ENCODE results near the gene IFITM1. TPM values are rescaled to one million over a fixed set of nuclear protein-coding genes. Genes with fewer than 3 reads are reported as not detected.

The IFITM1 gene
- total RNA-seq, 6 experiments from 2014 or later: 15.7 to 159 (median 72.5) TPM

- no peaks in the 10 kb centered on the region for H3K36me3 ChIP-seq
- TF ChIP-seq POLR2A (IDR thresholded peaks at IDR 0.05): no peak
- TF ChIP-seq CTCF (IDR thresholded peaks at IDR 0.05): no peak
- 88% methylated on average over 6 of the region's 6 CpGs for WGBS (ENCODE audit: insufficient coverage, low coverage, low lambda C conversion rate, missing lambda C conversion rate)
- H3K9me3 ChIP-seq: no peaks in the 10 kb centered on the region
- no peaks in the 10 kb centered on the region for H3K4me1 ChIP-seq
- H3K27ac ChIP-seq: no peak overlapping the region
- intact Hi-C loops (cut with DNase I): no loop called here
- no peak overlapping the region for H3K4me3 ChIP-seq
- no peaks in the 10 kb centered on the region for H3K27me3 ChIP-seq
- ATAC-seq: no peak
- no peak for DNase-seq
These were observed 41.0 kb upstream of the IFITM1 start for GRCh38 chr11:272931-273198.

- ATAC-seq (no peak), DNase-seq (no peak)
- peaks cover 0 to 14% (median 4%) of the 10 kb centered on the region in 4 donors for H3K4me1 ChIP-seq
- no peak overlapping the region for H3K27ac ChIP-seq
- intact Hi-C loops (cut with DNase I): no loop called here
- no peaks in the 10 kb centered on the region for H3K27me3 ChIP-seq
- H3K36me3 ChIP-seq: no peaks in the 10 kb centered on the region
- TF ChIP-seq CTCF (IDR thresholded peaks at IDR 0.05) (no peak), POLR2A (IDR thresholded peaks at IDR 0.05) (no peak)
- H3K4me3 ChIP-seq: no peak overlapping the region
- no peaks in the 10 kb centered on the region for H3K9me3 ChIP-seq
These were observed 37.6 kb upstream of the IFITM1 start for GRCh38 chr11:276219-276618.

- no peaks in the 10 kb centered on the region for H3K9me3 ChIP-seq
- no peaks in the 10 kb centered on the region for H3K27me3 ChIP-seq
- peak within 1 kb of the TSS in 1 of 3 donors; percentile 73 for H3K27ac ChIP-seq
- H3K4me1 ChIP-seq: peaks cover 0 to 14% (median 7%) of the 10 kb centered on the region in 4 donors
- DNase-seq (no peak), ATAC-seq (no peak)
- 53% methylated on average over 20 of the region's 21 CpGs for WGBS (ENCODE audit: insufficient coverage, low coverage, low lambda C conversion rate, missing lambda C conversion rate)
- intact Hi-C loops (cut with DNase I): no loop called here
- H3K4me3 ChIP-seq: peak within 1 kb of the TSS; percentile 41 to 62 (median 52)
- H3K36me3 ChIP-seq: no peaks in the 10 kb centered on the region
- TF ChIP-seq POLR2A (IDR thresholded peaks at IDR 0.05) (no peak), CTCF (IDR thresholded peaks at IDR 0.05) (no peak)
These were observed 35.6 kb upstream of the IFITM1 start, which contains the start of gene NLRP6 for GRCh38 chr11:278001-278951. TSS of gene NLRP6 (plus strand) at chr11:278407. CDS start at chr11:278570, 163 bp downstream.

GRCh38 chr11:279040-279965, 34.5 kb upstream of the IFITM1 start:
- Histone ChIP-seq H3K4me1 (peaks cover 0 to 14% (median 7%) of the 10 kb centered on the region in 4 donors), H3K4me3 (peak overlapping the region; percentile 41 to 62 (median 52)), H3K27ac (peak overlapping the region in 2 of 3 donors; percentile 43 to 73), H3K27me3 (no peaks in the 10 kb centered on the region), H3K9me3 (no peaks in the 10 kb centered on the region), H3K36me3 (no peaks in the 10 kb centered on the region)
- peak; percentile 37 to 60 (median 54) for DNase-seq
- intact Hi-C loops (cut with DNase I): no loop called here
- ATAC-seq: peak; percentile 21 to 37 (median 27)
- WGBS (ENCODE audit: insufficient coverage, low coverage, low lambda C conversion rate, missing lambda C conversion rate): 4% methylated on average over 4 of the region's 97 CpGs
- TF ChIP-seq CTCF (IDR thresholded peaks at IDR 0.05): no peak
- TF ChIP-seq POLR2A (IDR thresholded peaks at IDR 0.05): no peak
